Activated CD8-positive, alpha-beta memory T cell treated with anti-CD3 and anti-CD28 coated beads for 24 hours (primary cell): ENCODE data around the gene FAM131C.
"Not testable (repeated sequence)": the region's sequence is repeated elsewhere in the genome, so short reads cannot be mapped to it uniquely, and the experiment has no call there.

Experiments
- DNase-seq: peaks from one replicate; pipeline ENCODE4 v3.0.0-alpha.2; 2020

Gene FAM131C

GRCh38 chr1:16073490-16074119 is at the start of gene FAM131C:
FAM131C (minus strand) TSS chr1:16073651; CDS start chr1:16073442, 209 bp downstream.
- peak; percentile 73 for DNase-seq

GRCh38 chr1:16122916-16123315 is 49.5 kb upstream of the FAM131C start:
- peak; percentile 76 for DNase-seq

GRCh38 chr1:16122350-16122881 is 49.0 kb upstream of the FAM131C start:
- no peak for DNase-seq

GRCh38 chr1:16120940-16121410 is 47.5 kb upstream of the FAM131C start:
- DNase-seq = no peak

GRCh38 chr1:16120407-16120806 is 47.0 kb upstream of the FAM131C start:
- DNase-seq = no peak

GRCh38 chr1:16119926-16120325 is 46.5 kb upstream of the FAM131C start:
- DNase-seq = no peak

- no peak for DNase-seq
Measured at GRCh38 chr1:16119504-16119903, 46.1 kb upstream of the FAM131C start.

- DNase-seq = no peak
Measured at GRCh38 chr1:16118706-16119105, 45.3 kb upstream of the FAM131C start.

GRCh38 chr1:16117936-16118335 is 44.5 kb upstream of the FAM131C start:
- no peak for DNase-seq

GRCh38 chr1:16117369-16117768 is 43.9 kb upstream of the FAM131C start:
- no peak for DNase-seq

- DNase-seq = no peak
Measured at GRCh38 chr1:16116625-16117024, 43.2 kb upstream of the FAM131C start.

- DNase-seq = no peak
Measured at GRCh38 chr1:16116002-16116401, 42.6 kb upstream of the FAM131C start.

- DNase-seq = no peak
Measured at GRCh38 chr1:16115468-16115983, 42.1 kb upstream of the FAM131C start.

GRCh38 chr1:16114527-16115467 is 41.3 kb upstream of the FAM131C start:
- DNase-seq = no peak

- no peak for DNase-seq
Measured at GRCh38 chr1:16112596-16113555, 39.4 kb upstream of the FAM131C start.

GRCh38 chr1:16111771-16112595 is 38.5 kb upstream of the FAM131C start:
- DNase-seq = no peak

GRCh38 chr1:16110884-16111283 is 37.4 kb upstream of the FAM131C start:
- no peak for DNase-seq

GRCh38 chr1:16110456-16110855 is 37.0 kb upstream of the FAM131C start:
- no peak for DNase-seq

GRCh38 chr1:16109571-16109970 is 36.1 kb upstream of the FAM131C start:
- DNase-seq = no peak

- DNase-seq = not testable (repeated sequence)
Measured at GRCh38 chr1:16107039-16107438, 33.6 kb upstream of the FAM131C start.

- DNase-seq = no peak
Measured at GRCh38 chr1:16101623-16102022, 28.2 kb upstream of the FAM131C start.
